CD4-positive, alpha-beta T cell (primary cell): ENCODE data around the gene HNRNPAB. TPM values are rescaled to one million over a fixed set of nuclear protein-coding genes. Genes with fewer than 3 reads are reported as not detected.

Experiments
- ATAC-seq: fragments of 200-7000 bp; cut with Tn5 transposase; one replicate; pipeline ENCODE4 v1.10.0; 2022; ENCODE audit warnings: mild to moderate bottlenecking; ENCODE audit not compliant: poor library complexity
- CTCF ChIA-PET: fragments of 350-600 bp; sonication (Branson Sonifier 250); formaldehyde crosslinking; loops from one replicate; lab custom pipeline; 2021; ENCODE audit warnings: antibody characterized with exemption, inconsistent platforms; lab: Charles Lee
- POLR2A ChIA-PET: fragments of 350-600 bp; sonication (Branson Sonifier 250); formaldehyde crosslinking; loops from one replicate; lab custom pipeline; 2021; ENCODE audit warnings: antibody characterized with exemption, inconsistent platforms; lab: Charles Lee
- DNase-seq, 14 experiments: peaks; one replicate each; pipeline ENCODE4 v3.0.0-alpha.2; 2013 to 2020; ENCODE audit warnings: mixed read lengths in 2 of 14
- H3K27ac ChIP-seq, 2 donors: one replicate each; pipeline versions ENCODE4 v1.5.1 to v1.7.0; 2013; ENCODE audit warnings: low read length in 2 of 2, low read depth in 1 of 2, mild to moderate bottlenecking in 1 of 2
- H3K27me3 ChIP-seq, 2 experiments: 1 replicate in 1 of 2; 2 replicates in 1 of 2; pipeline versions ENCODE4 v1.6.1 to v1.7.0; 2013; ENCODE audit warnings: low read length in 2 of 2, control low read depth in 1 of 2, mild to moderate bottlenecking in 1 of 2, moderate library complexity in 1 of 2; ENCODE audit not compliant: insufficient read depth in 2 of 2, control insufficient read depth in 1 of 2
- H3K36me3 ChIP-seq: one replicate; pipeline ENCODE4 v1.6.1; 2013; ENCODE audit warnings: low read length, control low read depth; ENCODE audit not compliant: insufficient read depth
- H3K4me1 ChIP-seq: one replicate; pipeline ENCODE4 v1.6.1; 2013; ENCODE audit warnings: low read length, control low read depth; ENCODE audit not compliant: insufficient read depth
- H3K4me3 ChIP-seq: one replicate; pipeline ENCODE4 v1.5.1; 2013; ENCODE audit warnings: mild to moderate bottlenecking, low read length, moderate library complexity
- H3K9me3 ChIP-seq, 2 experiments: 1 replicate in 1 of 2; 2 replicates in 1 of 2; pipeline versions ENCODE4 v1.6.1 to v1.7.0; 2013; ENCODE audit warnings: low read length in 2 of 2, mild to moderate bottlenecking in 2 of 2, control low read depth in 1 of 2, moderate library complexity in 1 of 2; ENCODE audit not compliant: control insufficient read depth in 1 of 2, insufficient read depth in 1 of 2
- H3K27ac Mint-ChIP-seq: one replicate; pipeline ENCODE4 v1.8.0; 2020; ENCODE audit warnings: mixed read lengths
- H3K27me3 Mint-ChIP-seq: one replicate; pipeline ENCODE4 v1.8.0; 2021; ENCODE audit warnings: mixed read lengths
- H3K36me3 Mint-ChIP-seq: one replicate; pipeline ENCODE4 v1.8.0; 2021; ENCODE audit warnings: low read depth, mixed read lengths
- H3K4me1 Mint-ChIP-seq: one replicate; pipeline ENCODE4 v1.8.0; 2021; ENCODE audit warnings: low read depth, mixed read lengths
- H3K4me3 Mint-ChIP-seq: one replicate; pipeline ENCODE4 v1.8.0; 2020; ENCODE audit warnings: mild to moderate bottlenecking, mixed read lengths
- H3K9me3 Mint-ChIP-seq: one replicate; pipeline ENCODE4 v1.8.0; 2020; ENCODE audit warnings: mixed read lengths
- CTCF ChIP-seq: fragments of 200-600 bp; IDR thresholded peaks from one replicate; pipeline ENCODE4 v1.8.0; 2022; ENCODE audit warnings: antibody characterized with exemption, mild to moderate bottlenecking
- intact Hi-C, 2 experiments: fragments of 100-400 bp; cut with DNase I in 1 of 2; cut with micrococcal nuclease in 1 of 2; formaldehyde crosslinking; loops; one replicate each; pipeline versions ENCODE4 v1.15.1 to v1.9.0; 2023 to 2025; cut with DNase I, micrococcal nuclease
- total RNA-seq, 174 experiments: library from RNA in 2 of 174; stranded (reverse) in 2 of 174; gene quantifications; one replicate each; pipeline ENCODE4 v1.2.3 and lab custom pipeline; 2021 to 2026

The HNRNPAB gene
- total RNA-seq, 2 experiments from 2014 or later: 63.6 to 68.9 TPM

GRCh38 chr5:178165581-178165980, 38.8 kb upstream of the HNRNPAB start:
- Mint-ChIP-seq H3K4me1 (peaks cover 10% of the 10 kb centered on the region), H3K27ac (no peak overlapping the region), H3K36me3 (no peaks in the 10 kb centered on the region), H3K4me3 (no peak overlapping the region), H3K9me3 (no peaks in the 10 kb centered on the region), H3K27me3 (peaks cover 18% of the 10 kb centered on the region)
- Histone ChIP-seq H3K27ac (no peak overlapping the region), H3K9me3 (no peaks in the 10 kb centered on the region), H3K27me3 (no peaks in the 10 kb centered on the region), H3K4me3 (no peak overlapping the region), H3K4me1 (peaks cover 7% of the 10 kb centered on the region), H3K36me3 (no peaks in the 10 kb centered on the region)
- TF ChIP-seq CTCF: no peak
- intact Hi-C loops: no loop called here
- ATAC-seq (no peak), DNase-seq (no peak)
- CTCF ChIA-PET: no interaction called here
- POLR2A ChIA-PET: no interaction called here

- intact Hi-C loops: no loop called here
- no peaks in the 10 kb centered on the region for H3K4me1 Mint-ChIP-seq
- ChIA-PET POLR2A (no interaction called here), CTCF (interaction anchor here (1.2 kb wide), 1 partner anchor 14 kb away, joined by 3 read pairs; no protein-coding TSS in a partner anchor)
- H3K9me3 ChIP-seq: no peaks in the 10 kb centered on the region
- H3K36me3 Mint-ChIP-seq: no peaks in the 10 kb centered on the region
- no peaks in the 10 kb centered on the region for H3K27me3 Mint-ChIP-seq
- H3K4me3 ChIP-seq: no peak overlapping the region
- no peaks in the 10 kb centered on the region for H3K27me3 ChIP-seq
- H3K27ac Mint-ChIP-seq: no peak overlapping the region
- H3K36me3 ChIP-seq: no peaks in the 10 kb centered on the region
- H3K4me1 ChIP-seq: no peaks in the 10 kb centered on the region
- ATAC-seq (no peak), DNase-seq (no peak)
- no peak for TF ChIP-seq CTCF
- no peak overlapping the region for H3K27ac ChIP-seq
- no peaks in the 10 kb centered on the region for H3K9me3 Mint-ChIP-seq
- no peak overlapping the region for H3K4me3 Mint-ChIP-seq
These were observed 33.9 kb upstream of the HNRNPAB start for GRCh38 chr5:178170455-178170854.

GRCh38 chr5:178174456-178174855, 29.9 kb upstream of the HNRNPAB start:
- H3K4me1 ChIP-seq: no peaks in the 10 kb centered on the region
- ATAC-seq (no peak), DNase-seq (no peak)
- H3K27me3 Mint-ChIP-seq: peaks cover 6% of the 10 kb centered on the region
- CTCF ChIA-PET: no interaction called here
- no peak overlapping the region for H3K4me3 ChIP-seq
- intact Hi-C loops: no loop called here
- no peaks in the 10 kb centered on the region for H3K36me3 ChIP-seq
- H3K9me3 Mint-ChIP-seq: no peaks in the 10 kb centered on the region
- no peaks in the 10 kb centered on the region for H3K27me3 ChIP-seq
- no peaks in the 10 kb centered on the region for H3K4me1 Mint-ChIP-seq
- no peak for TF ChIP-seq CTCF
- no peak overlapping the region for H3K27ac Mint-ChIP-seq
- no peak overlapping the region for H3K4me3 Mint-ChIP-seq
- POLR2A ChIA-PET: no interaction called here
- H3K36me3 Mint-ChIP-seq: no peaks in the 10 kb centered on the region
- no peaks in the 10 kb centered on the region for H3K9me3 ChIP-seq
- H3K27ac ChIP-seq: no peak overlapping the region
